Ovary (tissue), 9 donors: ENCODE data around the gene MYD88. TPM values are rescaled to one million over a fixed set of nuclear protein-coding genes. Genes with fewer than 3 reads are reported as not detected.

ENCODE experiments used
- DNase-seq, 5 donors: peaks; one replicate each; pipeline ENCODE4 v3.0.0-alpha.2; 2019 to 2020
- H3K27ac ChIP-seq, 2 donors: fragments of 200-600 bp; one replicate each; pipeline versions ENCODE4 v1.5.1 to v1.8.0; 2019 to 2022
- H3K27me3 ChIP-seq: fragments of 200-600 bp; one replicate; pipeline ENCODE4 v1.8.0; 2022
- H3K36me3 ChIP-seq: fragments of 200-600 bp; sonication (generic); one replicate; pipeline ENCODE4 v1.5.1; 2019
- H3K4me1 ChIP-seq: one replicate; pipeline ENCODE4 v1.8.1; 2013; ENCODE audit warnings: mild to moderate bottlenecking, moderate library complexity; ENCODE audit not compliant: insufficient read depth
- H3K4me3 ChIP-seq: fragments of 200-600 bp; sonication (generic); one replicate; pipeline ENCODE4 v1.5.1; 2017
- H3K9me3 ChIP-seq, 2 donors: fragments of 200-600 bp in 1 of 2; sonication (generic) in 1 of 2; one replicate each; pipeline versions ENCODE4 v1.5.1 to v1.8.1; 2013 to 2019; ENCODE audit warnings: mild to moderate bottlenecking in 1 of 2, moderate library complexity in 1 of 2
- CTCF ChIP-seq, 3 donors: fragments of 450-650 bp in 2 of 3; fragments of 200-600 bp in 1 of 3; IDR thresholded peaks; one replicate each; pipeline versions ENCODE4 v1.5.1 to v1.8.0; 2016 to 2022; ENCODE audit warnings: antibody characterized with exemption in 3 of 3, mild to moderate bottlenecking in 1 of 3
- EP300 ChIP-seq: sonication (generic); formaldehyde crosslinking; IDR thresholded peaks from one replicate; pipeline ENCODE4 v1.6.1; 2017; ENCODE audit warnings: antibody characterized with exemption
- POLR2A ChIP-seq: fragments of 450-650 bp; IDR thresholded peaks from one replicate; pipeline ENCODE4 v1.6.1; 2017; ENCODE audit warnings: antibody characterized with exemption, mild to moderate bottlenecking, moderate library complexity
- WGBS, 3 donors: extraction: QIAGEN DNeasy Blood & Tissue Kit in 1 of 3; methylation state at CpG; one replicate each; pipeline versions ENCODE4 v1.1.5 to v1.1.7; 2013 to 2017; 5-methylcytosine and 5-hydroxymethylcytosine counted together
- intact Hi-C, 4 donors: fragments of 100-400 bp; cut with DNase I; formaldehyde crosslinking; loops; one replicate each; pipeline versions ENCODE4 v1.11.0 to v1.15.1; 2022 to 2023
- polyA plus RNA-seq, 2 donors: library from polyadenylated mRNA; stranded (reverse); fragments of 200-250 nt in 1 of 2; fragments of 350-450 nt in 1 of 2; fragmentation: Illumina TruSeq in 1 of 2; extraction: RNeasy Lipid Tissue Mini Kit (QIAGEN cat#74804) in 1 of 2; gene quantifications; one replicate each; pipeline ENCODE4 v1.2.3, GENCODE V29; 2013 to 2014
- total RNA-seq, 7 donors: library from RNA; depleted of rRNA in 2 of 7; stranded (reverse); fragments of >200 nt in 2 of 7; fragmentation: NEBNext Ultra II Directional in 3 of 7; extraction: Animal tissue kit (Norgen Biotek cat#: 25700) in 3 of 7; gene quantifications; one replicate each; pipeline versions ENCODE4 v1.1.0 to v1.2.4, GENCODE V29; 2016 to 2023
- donor health status: DM: no; HTN: no; CAD: no; lungs with moderate emphysema.
- donor health status: DM: no; HTN: no; CAD: no.
- donor health status: Bipolar disorder and iron deficiency.
- donor health status: DM: yes; HTN: yes; CAD: no.
- donor health status: DM: no; HTN: no; CAD: no.
- donor health status: DM: yes; HTN: yes; CAD: no.

Gene MYD88
- total and polyA plus RNA-seq, 9 donors = 12.8 to 58.9 (median 24.0) TPM

GRCh38 chr3:38110314-38111050, 28.0 kb upstream of the MYD88 start:
- DNase-seq = no peak
- TF ChIP-seq POLR2A = no peak
- no peak for TF ChIP-seq EP300
- TF ChIP-seq CTCF (IDR thresholded peaks at IDR 0.05) = no peak
- Histone ChIP-seq H3K4me1 (no peaks in the 10 kb centered on the region), H3K27me3 (no peaks in the 10 kb centered on the region), H3K4me3 (no peak overlapping the region), H3K27ac (no peak overlapping the region), H3K36me3 (no peaks in the 10 kb centered on the region), H3K9me3 (no peaks in the 10 kb centered on the region)
- 82 to 86% (median 82%) methylated on average over 6 of the region's 6 CpGs for WGBS, 3 donors
- intact Hi-C loops = loop anchor here in 2 of 4 donors (10.0 kb wide), 2 partner anchors 234 to 364 kb away; partner anchors contain the start of gene XYLB (in 1 of the 2)

- intact Hi-C loops = loop anchor here in 2 of 4 donors (10.0 kb wide), 2 partner anchors 234 to 364 kb away; partner anchors contain the start of gene XYLB (in 1 of the 2)
- 93 to 96% (median 96%) methylated on average over 4 of the region's 4 CpGs for WGBS, 3 donors
- no peak overlapping the region for H3K4me3 ChIP-seq
Measured at GRCh38 chr3:38111201-38111600, 27.3 kb upstream of the MYD88 start.

GRCh38 chr3:38111696-38112377, 26.6 kb upstream of the MYD88 start:
- TF ChIP-seq POLR2A (no peak), EP300 (no peak), CTCF (IDR thresholded peaks at IDR 0.05) (no peak)
- 79 to 82% (median 82%) methylated on average over 16 of the region's 16 CpGs for WGBS, 3 donors
- Histone ChIP-seq H3K9me3 (no peaks in the 10 kb centered on the region), H3K4me1 (no peaks in the 10 kb centered on the region), H3K27ac (no peak overlapping the region), H3K4me3 (no peak overlapping the region), H3K27me3 (no peaks in the 10 kb centered on the region), H3K36me3 (no peaks in the 10 kb centered on the region)
- intact Hi-C loops = loop anchor here in 2 of 4 donors (10.0 kb wide), 2 partner anchors 233 to 363 kb away; partner anchors contain the start of gene XYLB (in 1 of the 2)
- no peak for DNase-seq

More at GRCh38 chr3:38111201-38111600, 27.3 kb upstream of the MYD88 start:
- H3K4me1 ChIP-seq = no peaks in the 10 kb centered on the region
- H3K27ac ChIP-seq = no peak overlapping the region
- TF ChIP-seq POLR2A (no peak), EP300 (no peak), CTCF (IDR thresholded peaks at IDR 0.05) (no peak)
- no peaks in the 10 kb centered on the region for H3K36me3 ChIP-seq
- no peak for DNase-seq
- no peaks in the 10 kb centered on the region for H3K9me3 ChIP-seq
- H3K27me3 ChIP-seq = no peaks in the 10 kb centered on the region

- H3K4me1 ChIP-seq = no peaks in the 10 kb centered on the region
- H3K27me3 ChIP-seq = no peaks in the 10 kb centered on the region
- no peak for DNase-seq
- no peaks in the 10 kb centered on the region for H3K9me3 ChIP-seq
- no peaks in the 10 kb centered on the region for H3K36me3 ChIP-seq
- TF ChIP-seq CTCF (IDR thresholded peaks at IDR 0.05) (no peak), EP300 (no peak), POLR2A (no peak)
- H3K27ac ChIP-seq = no peak overlapping the region
- WGBS, 3 donors = 82 to 88% (median 87%) methylated on average over 7 of the region's 7 CpGs
- intact Hi-C loops = loop anchor here in 2 of 4 donors (10.0 kb wide), 2 partner anchors 232 to 362 kb away; partner anchors contain the start of gene XYLB (in 1 of the 2)
- H3K4me3 ChIP-seq = no peak overlapping the region
Measured at GRCh38 chr3:38112378-38112761, 26.1 kb upstream of the MYD88 start.
